ENCODE data around the gene GAL3ST2.

GRCh38 chr2:241846406-241846805 is 69.8 kb downstream of the GAL3ST2 start:
- TF ChIP-seq CTCF (IDR thresholded peaks at IDR 0.05) = no peak
- no peak for TF ChIP-seq POLR2A (IDR thresholded peaks at IDR 0.05)
